ENCODE measurements around the gene SIPA1L3.
"Not testable (repeated sequence)": the region's sequence is repeated elsewhere in the genome, so short reads cannot be mapped to it uniquely, and the experiment has no call there.

Gene SIPA1L3

DNA sequence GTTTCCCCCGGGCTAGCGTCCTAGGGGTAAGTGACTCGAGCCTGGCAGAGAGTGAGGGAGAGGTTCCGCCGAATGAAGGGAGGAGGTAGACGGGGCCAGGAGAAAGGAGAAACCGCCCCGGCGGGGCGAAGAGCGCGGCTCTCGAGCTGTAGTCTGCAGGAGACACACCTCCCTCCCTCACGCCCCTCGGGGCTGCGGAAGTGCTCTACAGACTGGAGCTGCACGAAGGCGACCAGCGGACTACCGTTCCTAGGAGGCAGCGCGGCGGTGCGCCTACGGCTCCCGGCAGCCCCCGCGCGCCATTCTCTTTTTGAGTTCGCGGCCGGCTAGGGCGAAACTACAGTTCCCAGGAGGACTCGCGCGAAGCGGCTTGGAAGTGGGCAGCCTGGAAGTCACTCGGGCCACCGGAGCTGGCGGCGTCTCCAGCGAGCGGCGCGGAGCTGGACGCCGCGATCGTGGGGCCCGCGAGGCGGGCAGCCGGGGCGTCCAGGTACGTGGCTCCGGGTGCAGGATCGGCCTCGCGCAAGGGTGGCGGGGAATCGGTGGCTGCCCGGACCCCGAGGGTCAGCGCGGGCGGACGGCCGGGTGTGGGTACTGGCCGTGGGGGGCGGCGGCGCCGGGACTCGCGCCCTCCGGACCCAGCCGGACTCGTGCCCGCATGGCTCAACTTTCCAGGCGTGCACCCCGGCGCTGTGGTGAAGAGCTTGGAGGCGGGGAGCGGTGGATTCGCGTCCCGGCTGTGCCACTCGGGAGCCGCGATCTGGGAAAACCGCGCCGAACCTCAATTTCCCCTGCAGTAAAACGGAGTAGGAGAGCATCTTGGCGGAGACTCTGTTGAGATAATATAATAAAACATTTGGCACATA lies at the start of gene SIPA1L3 (continued):
- peak; percentile 95 for TF ChIP-seq ZBTB26 (tag by site-specific recombination; optimal IDR thresholded peaks at IDR 0.05)
- no peak for TF ChIP-seq ZNF571 (tag by site-specific recombination; IDR thresholded peaks at IDR 0.05)
- peak; percentile 73 for TF ChIP-seq ZNF629 (tag by site-specific recombination; IDR thresholded peaks at IDR 0.05)

DNA sequence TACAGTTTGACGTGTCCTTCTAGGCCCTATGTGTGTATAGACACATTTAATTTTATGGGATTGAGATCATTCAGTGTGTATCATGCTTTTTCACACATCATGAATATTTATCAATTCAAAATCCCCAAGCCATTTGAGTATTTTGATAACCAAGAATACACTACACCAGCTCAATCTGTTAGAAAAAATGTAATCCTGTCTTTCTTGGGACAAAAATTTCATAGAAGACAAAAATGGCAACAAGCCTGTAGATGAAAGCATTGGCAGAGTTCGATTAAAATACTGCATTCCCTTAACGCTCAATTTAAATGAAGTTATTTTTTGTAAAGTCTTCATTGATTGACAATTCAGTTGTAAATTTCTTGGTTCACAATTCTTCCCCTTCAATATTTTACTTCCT lies 42.5 kb upstream of the SIPA1L3 start:
- ChIA-PET POLR2A (no interaction called here), CTCF (interaction anchor here (0.9 kb wide), 1 partner anchor 37 kb away, joined by 5 read pairs; no protein-coding TSS in a partner anchor)
- peaks cover 13% of the 10 kb centered on the region for H3K9me3 ChIP-seq (ENCODE audit: control insufficient read depth, insufficient read depth, low read depth, low read length)
- TF ChIP-seq, protein P1, sequence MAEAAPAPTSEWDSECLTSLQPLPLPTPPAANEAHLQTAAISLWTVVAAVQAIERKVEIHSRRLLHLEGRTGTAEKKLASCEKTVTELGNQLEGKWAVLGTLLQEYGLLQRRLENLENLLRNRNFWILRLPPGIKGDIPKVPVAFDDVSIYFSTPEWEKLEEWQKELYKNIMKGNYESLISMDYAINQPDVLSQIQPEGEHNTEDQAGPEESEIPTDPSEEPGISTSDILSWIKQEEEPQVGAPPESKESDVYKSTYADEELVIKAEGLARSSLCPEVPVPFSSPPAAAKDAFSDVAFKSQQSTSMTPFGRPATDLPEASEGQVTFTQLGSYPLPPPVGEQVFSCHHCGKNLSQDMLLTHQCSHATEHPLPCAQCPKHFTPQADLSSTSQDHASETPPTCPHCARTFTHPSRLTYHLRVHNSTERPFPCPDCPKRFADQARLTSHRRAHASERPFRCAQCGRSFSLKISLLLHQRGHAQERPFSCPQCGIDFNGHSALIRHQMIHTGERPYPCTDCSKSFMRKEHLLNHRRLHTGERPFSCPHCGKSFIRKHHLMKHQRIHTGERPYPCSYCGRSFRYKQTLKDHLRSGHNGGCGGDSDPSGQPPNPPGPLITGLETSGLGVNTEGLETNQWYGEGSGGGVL (tag by site-specific recombination; IDR thresholded peaks at IDR 0.05), result no peak
- no peak for TF ChIP-seq CTCF (tag by site-specific recombination; IDR thresholded peaks at IDR 0.05)
- no peak for TF ChIP-seq TCF7L2 (IDR thresholded peaks at IDR 0.05; ENCODE audit: borderline replicate concordance, low read depth, low read length)
- no peak for TF ChIP-seq ZNF621 (tag by site-specific recombination; IDR thresholded peaks at IDR 0.05)
- TF ChIP-seq ZNF600 (tag by site-specific recombination; IDR thresholded peaks at IDR 0.05), result no peak
- TF ChIP-seq ZSCAN18 (tag by site-specific recombination; IDR thresholded peaks at IDR 0.05), result no peak
- no peak for TF ChIP-seq HIC1 (tag by site-specific recombination; IDR thresholded peaks at IDR 0.05)
- TF ChIP-seq ZNF837 (tag by site-specific recombination; IDR thresholded peaks at IDR 0.05), result no peak
- TF ChIP-seq ZFP3 (tag by site-specific recombination; IDR thresholded peaks at IDR 0.05; ENCODE audit: low read depth), result no peak
- TF ChIP-seq ZNF157 (tag by site-specific recombination; IDR thresholded peaks at IDR 0.05), result no peak
- TF ChIP-seq ZEB2 (tag by site-specific recombination; IDR thresholded peaks at IDR 0.05), result no peak
- TF ChIP-seq ZNF76 (tag by site-specific recombination; IDR thresholded peaks at IDR 0.05; ENCODE audit: borderline replicate concordance, low read depth), result no peak
- no peak for TF ChIP-seq SP7 (tag by site-specific recombination; IDR thresholded peaks at IDR 0.05)
- no peaks in the 10 kb centered on the region; a peak in 1 of 3 replicates for H3K36me3 ChIP-seq (ENCODE audit: control insufficient read depth in 2 of 2, insufficient read depth in 1 of 2, low read length in 2 of 2)
- no peak overlapping the region for H3K27ac ChIP-seq (ENCODE audit: extremely low read depth, low read depth, low read length)
- H3K4me3 ChIP-seq (ENCODE audit: low read depth, low read length), result no peak overlapping the region
- no peaks in the 10 kb centered on the region for H3K4me1 ChIP-seq (ENCODE audit: control insufficient read depth, insufficient read depth, low read length)

DNA sequence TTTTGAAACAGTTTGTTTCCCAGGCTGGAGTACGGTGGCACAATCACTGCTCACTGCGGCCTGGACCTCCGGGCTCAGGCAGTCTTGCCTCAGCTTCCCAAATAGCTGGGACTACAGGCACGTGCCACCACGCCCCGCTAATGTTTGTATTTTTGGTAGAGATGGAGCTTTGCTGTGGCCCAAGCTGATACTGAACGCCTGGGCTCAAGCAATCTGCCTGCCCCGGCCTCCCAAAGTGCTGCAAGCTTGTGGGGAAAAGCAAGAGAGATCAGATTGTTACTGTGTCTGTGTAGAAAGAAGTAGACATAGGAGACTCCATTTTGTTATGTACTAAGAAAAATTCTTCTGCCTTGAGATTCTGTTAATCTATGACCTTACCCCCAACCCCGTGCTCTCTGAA lies 41.1 kb upstream of the SIPA1L3 start:
- H3K9me3 ChIP-seq (ENCODE audit: control insufficient read depth, insufficient read depth, low read depth, low read length), result peaks cover 18% of the 10 kb centered on the region
- H3K27ac ChIP-seq (ENCODE audit: extremely low read depth, low read depth, low read length); H3K36me3 ChIP-seq (ENCODE audit: control insufficient read depth in 2 of 2, insufficient read depth in 1 of 2, low read length in 2 of 2); H3K4me3 ChIP-seq (ENCODE audit: low read depth, low read length); CTCF ChIA-PET; POLR2A ChIA-PET; H3K4me1 ChIP-seq (ENCODE audit: control insufficient read depth, insufficient read depth, low read length): not testable (repeated sequence)
